Bronchial epithelial cell (primary cell): ENCODE results near the gene CACNA1D. TPM values are rescaled to one million over a fixed set of nuclear protein-coding genes. Genes with fewer than 3 reads are reported as not detected.

Experiments
- DNase-seq: peaks from one replicate; pipeline ENCODE4 v3.0.0-alpha.2; 2010; ENCODE audit warnings: low read depth
- FAIRE-seq: peaks from 2 replicates; lab custom pipeline; 2011; peaks lifted over from hg19 to GRCh38; lab: Jason Lieb, UNC
- H3K27me3 ChIP-seq: 2 replicates; pipeline ENCODE4 v1.5.1; 2011; ENCODE audit warnings: low read length; ENCODE audit not compliant: control insufficient read depth, insufficient read depth
- H3K36me3 ChIP-seq: 2 replicates; pipeline ENCODE4 v1.5.1; 2011; ENCODE audit warnings: low read length; ENCODE audit not compliant: control insufficient read depth, insufficient read depth
- H3K4me3 ChIP-seq: 2 replicates; pipeline ENCODE4 v1.5.1; 2011; ENCODE audit warnings: mild to moderate bottlenecking, low read depth, low read length, control low read depth
- total RNA-seq: library from RNA; depleted of rRNA; stranded (reverse); fragments of >200 nt; gene quantifications from 2 replicates; pipeline ENCODE4 v1.2.1, GENCODE V29; 2014
- TF ChIP-seq, protein P1 (sequence below): IDR thresholded peaks from 2 replicates; pipeline ENCODE4 v1.5.1; 2011; ENCODE audit warnings: mild to moderate bottlenecking, moderate library complexity, low read length, control low read depth, inconsistent platforms; ENCODE audit not compliant: insufficient read depth, severe bottlenecking

Gene CACNA1D
- total RNA-seq, 1 donor from 2014 or later: 0.26 TPM

DNA sequence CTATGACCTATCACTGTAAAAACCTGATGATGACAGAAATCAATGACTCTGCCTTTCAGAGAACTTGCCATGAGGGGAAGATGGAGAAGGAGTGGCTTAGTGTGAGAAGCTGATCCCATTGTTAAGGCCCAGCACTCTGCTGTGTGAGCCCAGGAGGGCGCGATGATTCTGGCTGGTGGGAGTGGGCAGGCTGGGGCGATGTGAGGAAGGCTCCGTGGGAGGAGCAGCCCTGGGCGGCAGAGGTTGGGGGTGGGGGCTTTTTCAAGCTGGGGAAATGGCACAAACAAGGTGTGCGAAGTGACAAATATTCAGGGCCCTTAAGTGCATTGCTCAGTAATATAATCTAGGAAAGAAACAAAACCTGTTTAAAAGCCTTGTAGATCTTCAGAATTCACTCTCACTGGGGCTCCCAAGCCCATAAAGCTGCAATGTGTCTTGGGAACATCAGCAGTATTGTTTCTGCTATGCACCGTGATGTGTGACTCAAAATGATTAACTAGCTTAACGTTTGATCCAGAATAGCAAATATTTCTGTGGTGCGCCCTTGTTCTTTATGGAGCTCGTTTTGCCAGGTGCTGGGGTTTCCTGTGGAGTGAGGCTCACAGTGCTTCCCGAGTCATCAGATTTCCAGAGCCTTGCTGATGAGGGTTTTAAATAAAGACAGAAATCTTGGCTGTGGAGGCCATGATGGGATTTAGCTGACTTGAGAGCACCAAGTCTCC, 210.8 kb downstream of the CACNA1D start:
- DNase-seq (no peak), FAIRE-seq (no peak)
- TF ChIP-seq, protein P1, sequence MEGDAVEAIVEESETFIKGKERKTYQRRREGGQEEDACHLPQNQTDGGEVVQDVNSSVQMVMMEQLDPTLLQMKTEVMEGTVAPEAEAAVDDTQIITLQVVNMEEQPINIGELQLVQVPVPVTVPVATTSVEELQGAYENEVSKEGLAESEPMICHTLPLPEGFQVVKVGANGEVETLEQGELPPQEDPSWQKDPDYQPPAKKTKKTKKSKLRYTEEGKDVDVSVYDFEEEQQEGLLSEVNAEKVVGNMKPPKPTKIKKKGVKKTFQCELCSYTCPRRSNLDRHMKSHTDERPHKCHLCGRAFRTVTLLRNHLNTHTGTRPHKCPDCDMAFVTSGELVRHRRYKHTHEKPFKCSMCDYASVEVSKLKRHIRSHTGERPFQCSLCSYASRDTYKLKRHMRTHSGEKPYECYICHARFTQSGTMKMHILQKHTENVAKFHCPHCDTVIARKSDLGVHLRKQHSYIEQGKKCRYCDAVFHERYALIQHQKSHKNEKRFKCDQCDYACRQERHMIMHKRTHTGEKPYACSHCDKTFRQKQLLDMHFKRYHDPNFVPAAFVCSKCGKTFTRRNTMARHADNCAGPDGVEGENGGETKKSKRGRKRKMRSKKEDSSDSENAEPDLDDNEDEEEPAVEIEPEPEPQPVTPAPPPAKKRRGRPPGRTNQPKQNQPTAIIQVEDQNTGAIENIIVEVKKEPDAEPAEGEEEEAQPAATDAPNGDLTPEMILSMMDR: no peak
- H3K4me3 ChIP-seq: no peak overlapping the region
- H3K36me3 ChIP-seq: no peaks in the 10 kb centered on the region
- no peaks in the 10 kb centered on the region for H3K27me3 ChIP-seq

DNA sequence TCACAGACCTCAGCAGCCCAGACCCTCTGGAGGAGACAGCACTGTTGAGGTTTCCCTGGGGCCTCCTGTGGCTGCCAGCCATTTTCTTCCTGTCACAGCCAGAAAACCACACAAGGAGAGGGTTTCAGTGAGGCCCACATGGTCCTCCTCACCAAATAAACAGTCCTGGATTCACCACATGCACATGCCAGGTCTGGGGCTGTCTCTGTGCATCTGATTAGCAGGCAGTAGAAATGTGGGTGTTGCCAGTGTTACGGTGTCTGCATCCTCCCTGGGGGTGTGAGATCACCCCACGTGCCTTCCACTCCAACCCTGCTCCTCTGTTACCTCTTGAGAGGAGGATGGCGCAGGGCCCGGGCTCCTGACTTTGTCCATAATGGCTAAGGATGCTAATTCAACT, 211.4 kb downstream of the CACNA1D start:
- H3K4me3 ChIP-seq: no peak overlapping the region
- H3K36me3 ChIP-seq: no peaks in the 10 kb centered on the region
- TF ChIP-seq, protein P1: no peak
- DNase-seq (no peak), FAIRE-seq (no peak)
- no peaks in the 10 kb centered on the region for H3K27me3 ChIP-seq

DNA sequence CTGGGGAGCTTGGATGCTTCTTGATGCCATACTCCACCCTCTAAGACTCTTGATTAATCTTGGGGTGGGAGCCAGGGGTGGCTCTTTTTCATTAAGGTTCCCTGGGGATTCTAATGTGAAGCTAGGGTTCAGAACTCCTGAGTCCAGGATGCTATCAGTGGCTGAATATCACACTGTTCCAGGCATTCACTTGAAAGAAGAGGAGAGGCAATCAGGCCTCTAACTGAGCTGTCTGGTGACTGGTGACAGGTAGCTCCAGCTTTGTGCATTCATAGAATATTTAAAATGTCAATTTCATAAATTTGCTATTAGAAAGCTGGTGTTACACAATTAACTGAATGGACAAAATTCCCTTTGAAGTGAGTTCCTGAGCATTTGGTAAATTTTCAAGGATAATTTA, 212.8 kb downstream of the CACNA1D start:
- no peaks in the 10 kb centered on the region for H3K36me3 ChIP-seq
- DNase-seq (no peak), FAIRE-seq (no peak)
- no peak overlapping the region for H3K4me3 ChIP-seq
- H3K27me3 ChIP-seq: no peaks in the 10 kb centered on the region
- TF ChIP-seq, protein P1: no peak

DNA sequence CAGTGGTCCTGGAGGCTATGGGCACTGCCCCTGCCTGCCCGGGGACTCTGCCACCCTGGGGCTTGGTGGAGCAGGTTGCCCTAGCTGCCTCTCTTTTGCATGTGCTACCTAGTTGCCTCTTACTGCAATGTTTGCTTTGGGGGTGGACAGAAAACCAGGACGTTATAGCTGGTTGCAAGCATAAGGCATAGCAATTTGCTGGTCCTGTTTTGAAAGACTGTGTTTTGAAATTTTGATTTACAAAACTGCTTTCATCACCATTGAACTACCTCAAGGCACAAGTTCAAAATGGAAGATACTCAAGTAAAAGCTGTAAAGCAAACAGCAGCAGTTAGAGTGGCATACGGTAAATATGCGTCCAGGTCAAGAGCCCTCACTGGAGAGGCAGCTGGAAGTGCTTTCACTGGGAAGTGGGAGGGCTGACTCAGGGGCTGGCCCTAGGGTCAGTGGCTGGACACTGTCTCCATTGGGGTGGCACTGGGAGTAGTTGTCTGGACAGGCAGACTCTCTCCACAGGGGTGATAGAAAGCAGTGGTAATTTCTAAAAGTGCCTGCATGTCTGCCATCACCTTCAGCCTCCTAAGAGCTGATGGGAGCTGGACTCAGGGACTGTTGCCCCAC, 213.7 kb downstream of the CACNA1D start:
- no peak for FAIRE-seq
- no peak overlapping the region for H3K4me3 ChIP-seq
- TF ChIP-seq, protein P1: no peak
- DNase-seq: no peak
- no peaks in the 10 kb centered on the region for H3K27me3 ChIP-seq
- H3K36me3 ChIP-seq: no peaks in the 10 kb centered on the region

DNA sequence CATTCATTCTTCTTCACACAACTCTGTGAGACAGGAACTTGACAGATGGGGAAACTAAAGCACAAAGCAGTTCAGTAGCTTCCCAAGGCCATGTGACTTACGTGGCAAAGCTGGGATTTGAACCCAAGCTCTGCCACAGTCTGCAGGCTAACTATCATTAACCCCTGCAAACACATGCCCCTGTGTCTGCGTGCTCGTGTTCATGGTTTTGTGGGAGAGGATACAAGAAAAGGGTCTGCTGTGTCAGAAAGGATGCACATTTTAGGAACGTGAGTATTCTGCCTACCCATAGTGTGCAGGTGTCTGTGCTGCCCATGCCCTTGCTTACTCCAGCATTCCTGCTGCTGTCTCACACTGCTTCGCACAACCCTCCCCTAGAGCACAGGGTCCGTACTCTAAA, 214.8 kb downstream of the CACNA1D start:
- peak; percentile 47 for FAIRE-seq
- DNase-seq: no peak
- Histone ChIP-seq H3K36me3 (no peaks in the 10 kb centered on the region), H3K4me3 (no peak overlapping the region), H3K27me3 (no peaks in the 10 kb centered on the region)
- TF ChIP-seq, protein P1: no peak
